GM23338 (cell line): ENCODE data around the gene PEAR1.

ENCODE experiments used
- CREB1 ChIP-seq: fragments of 250-450 bp; sonication (Bioruptor Pico); IDR thresholded peaks from 2 replicates; pipeline ENCODE4 v1.5.0; 2020; ENCODE audit warnings: low read depth, mild to moderate bottlenecking, moderate library complexity
- EZH2 ChIP-seq: fragments of 200-600 bp; sonication (generic); IDR thresholded peaks from one replicate; pipeline ENCODE4 v1.8.0; 2017; ENCODE audit warnings: antibody characterized with exemption, mild to moderate bottlenecking, low read depth; ENCODE audit not compliant: unreplicated experiment
- EZH2phosphoT487 ChIP-seq: fragments of 200-600 bp; sonication (generic); IDR thresholded peaks from one replicate; pipeline ENCODE4 v1.8.1; 2018; ENCODE audit warnings: antibody characterized with exemption; ENCODE audit not compliant: unreplicated experiment
- JUNB ChIP-seq: IDR thresholded peaks from one replicate; pipeline ENCODE4 v1.6.1; 2016; ENCODE audit warnings: antibody characterized with exemption; ENCODE audit not compliant: unreplicated experiment
- NANOG ChIP-seq: IDR thresholded peaks from 2 replicates; pipeline ENCODE4 v1.6.1; 2016; ENCODE audit warnings: antibody characterized with exemption, borderline replicate concordance
- POLR2AphosphoS5 ChIP-seq: IDR thresholded peaks from 2 replicates; pipeline ENCODE4 v1.6.1; 2016; ENCODE audit warnings: antibody characterized with exemption, low read depth
- STAT1 ChIP-seq: IDR thresholded peaks from one replicate; pipeline ENCODE4 v1.6.1; 2016; ENCODE audit warnings: antibody characterized with exemption; ENCODE audit not compliant: unreplicated experiment
- ZNF114 ChIP-seq: fragments of 250-450 bp; sonication (Bioruptor Pico); IDR thresholded peaks from 2 replicates; pipeline ENCODE4 v1.5.0; 2020; ENCODE audit warnings: mild to moderate bottlenecking, moderate library complexity
- ZNF331 ChIP-seq: fragments of 250-450 bp; sonication (Bioruptor Pico); IDR thresholded peaks from 2 replicates; pipeline ENCODE4 v1.5.0; 2020; ENCODE audit warnings: low read depth, mild to moderate bottlenecking, moderate library complexity
- TF ChIP-seq, protein P1 (sequence below), 2 experiments: fragments of 200-600 bp in 1 of 2; sonication (generic) in 1 of 2; conservative IDR thresholded peaks; 2 replicates each; pipeline versions ENCODE4 v1.5.1 to v1.6.1; 2016 to 2017; ENCODE audit warnings: antibody characterized with exemption in 2 of 2, low read depth in 2 of 2, mild to moderate bottlenecking in 2 of 2, moderate library complexity in 1 of 2
- TF ChIP-seq, protein P2 (sequence below): IDR thresholded peaks from one replicate; pipeline ENCODE4 v1.6.1; 2018; ENCODE audit warnings: antibody characterized with exemption; ENCODE audit not compliant: unreplicated experiment
- TF ChIP-seq, protein P3 (sequence below): IDR thresholded peaks from 2 replicates; pipeline ENCODE4 v1.6.1; 2016; ENCODE audit warnings: antibody characterized with exemption
- TF ChIP-seq, protein P4 (sequence below): fragments of 250-450 bp; sonication (Bioruptor Pico); IDR thresholded peaks from 2 replicates; pipeline ENCODE4 v1.5.0; 2020; ENCODE audit warnings: mild to moderate bottlenecking, moderate library complexity

DNA sequence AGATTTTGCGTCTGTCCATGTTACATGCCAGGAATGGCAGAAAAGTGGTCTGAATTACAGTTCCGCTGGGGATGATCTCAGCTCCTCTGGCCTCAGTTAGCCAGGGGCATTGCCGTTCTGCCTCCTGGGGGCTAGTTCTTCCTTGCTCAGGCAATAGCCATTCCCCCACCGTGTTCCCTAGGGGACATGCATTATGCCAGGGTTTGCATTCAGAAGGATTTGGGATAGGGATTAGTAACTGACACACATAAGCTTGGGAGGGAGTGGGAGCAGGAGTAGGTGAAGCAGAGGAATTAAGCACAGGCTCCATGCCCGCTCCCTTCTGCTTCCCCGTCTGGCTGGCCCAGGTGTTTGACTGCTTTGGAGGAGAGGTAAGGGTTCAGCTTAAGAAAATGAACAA, 39.6 kb downstream of the PEAR1 start:
- TF ChIP-seq, protein P1, sequence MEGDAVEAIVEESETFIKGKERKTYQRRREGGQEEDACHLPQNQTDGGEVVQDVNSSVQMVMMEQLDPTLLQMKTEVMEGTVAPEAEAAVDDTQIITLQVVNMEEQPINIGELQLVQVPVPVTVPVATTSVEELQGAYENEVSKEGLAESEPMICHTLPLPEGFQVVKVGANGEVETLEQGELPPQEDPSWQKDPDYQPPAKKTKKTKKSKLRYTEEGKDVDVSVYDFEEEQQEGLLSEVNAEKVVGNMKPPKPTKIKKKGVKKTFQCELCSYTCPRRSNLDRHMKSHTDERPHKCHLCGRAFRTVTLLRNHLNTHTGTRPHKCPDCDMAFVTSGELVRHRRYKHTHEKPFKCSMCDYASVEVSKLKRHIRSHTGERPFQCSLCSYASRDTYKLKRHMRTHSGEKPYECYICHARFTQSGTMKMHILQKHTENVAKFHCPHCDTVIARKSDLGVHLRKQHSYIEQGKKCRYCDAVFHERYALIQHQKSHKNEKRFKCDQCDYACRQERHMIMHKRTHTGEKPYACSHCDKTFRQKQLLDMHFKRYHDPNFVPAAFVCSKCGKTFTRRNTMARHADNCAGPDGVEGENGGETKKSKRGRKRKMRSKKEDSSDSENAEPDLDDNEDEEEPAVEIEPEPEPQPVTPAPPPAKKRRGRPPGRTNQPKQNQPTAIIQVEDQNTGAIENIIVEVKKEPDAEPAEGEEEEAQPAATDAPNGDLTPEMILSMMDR (conservative IDR thresholded peaks at IDR 0.05; ENCODE audit: low read depth in 2 of 2): no peak
- TF ChIP-seq, protein P2, sequence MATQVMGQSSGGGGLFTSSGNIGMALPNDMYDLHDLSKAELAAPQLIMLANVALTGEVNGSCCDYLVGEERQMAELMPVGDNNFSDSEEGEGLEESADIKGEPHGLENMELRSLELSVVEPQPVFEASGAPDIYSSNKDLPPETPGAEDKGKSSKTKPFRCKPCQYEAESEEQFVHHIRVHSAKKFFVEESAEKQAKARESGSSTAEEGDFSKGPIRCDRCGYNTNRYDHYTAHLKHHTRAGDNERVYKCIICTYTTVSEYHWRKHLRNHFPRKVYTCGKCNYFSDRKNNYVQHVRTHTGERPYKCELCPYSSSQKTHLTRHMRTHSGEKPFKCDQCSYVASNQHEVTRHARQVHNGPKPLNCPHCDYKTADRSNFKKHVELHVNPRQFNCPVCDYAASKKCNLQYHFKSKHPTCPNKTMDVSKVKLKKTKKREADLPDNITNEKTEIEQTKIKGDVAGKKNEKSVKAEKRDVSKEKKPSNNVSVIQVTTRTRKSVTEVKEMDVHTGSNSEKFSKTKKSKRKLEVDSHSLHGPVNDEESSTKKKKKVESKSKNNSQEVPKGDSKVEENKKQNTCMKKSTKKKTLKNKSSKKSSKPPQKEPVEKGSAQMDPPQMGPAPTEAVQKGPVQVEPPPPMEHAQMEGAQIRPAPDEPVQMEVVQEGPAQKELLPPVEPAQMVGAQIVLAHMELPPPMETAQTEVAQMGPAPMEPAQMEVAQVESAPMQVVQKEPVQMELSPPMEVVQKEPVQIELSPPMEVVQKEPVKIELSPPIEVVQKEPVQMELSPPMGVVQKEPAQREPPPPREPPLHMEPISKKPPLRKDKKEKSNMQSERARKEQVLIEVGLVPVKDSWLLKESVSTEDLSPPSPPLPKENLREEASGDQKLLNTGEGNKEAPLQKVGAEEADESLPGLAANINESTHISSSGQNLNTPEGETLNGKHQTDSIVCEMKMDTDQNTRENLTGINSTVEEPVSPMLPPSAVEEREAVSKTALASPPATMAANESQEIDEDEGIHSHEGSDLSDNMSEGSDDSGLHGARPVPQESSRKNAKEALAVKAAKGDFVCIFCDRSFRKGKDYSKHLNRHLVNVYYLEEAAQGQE: no peak
- TF ChIP-seq CREB1 (CRISPR knock-in tag) (no peak), POLR2AphosphoS5 (no peak), EZH2phosphoT487 (no peak), EZH2 (no peak), ZNF114 (CRISPR knock-in tag) (no peak), JUNB (no peak), ZNF331 (no peak), NANOG (no peak), STAT1 (no peak)
- TF ChIP-seq, protein P3, sequence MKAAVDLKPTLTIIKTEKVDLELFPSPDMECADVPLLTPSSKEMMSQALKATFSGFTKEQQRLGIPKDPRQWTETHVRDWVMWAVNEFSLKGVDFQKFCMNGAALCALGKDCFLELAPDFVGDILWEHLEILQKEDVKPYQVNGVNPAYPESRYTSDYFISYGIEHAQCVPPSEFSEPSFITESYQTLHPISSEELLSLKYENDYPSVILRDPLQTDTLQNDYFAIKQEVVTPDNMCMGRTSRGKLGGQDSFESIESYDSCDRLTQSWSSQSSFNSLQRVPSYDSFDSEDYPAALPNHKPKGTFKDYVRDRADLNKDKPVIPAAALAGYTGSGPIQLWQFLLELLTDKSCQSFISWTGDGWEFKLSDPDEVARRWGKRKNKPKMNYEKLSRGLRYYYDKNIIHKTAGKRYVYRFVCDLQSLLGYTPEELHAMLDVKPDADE: no peak
- TF ChIP-seq, protein P4, sequence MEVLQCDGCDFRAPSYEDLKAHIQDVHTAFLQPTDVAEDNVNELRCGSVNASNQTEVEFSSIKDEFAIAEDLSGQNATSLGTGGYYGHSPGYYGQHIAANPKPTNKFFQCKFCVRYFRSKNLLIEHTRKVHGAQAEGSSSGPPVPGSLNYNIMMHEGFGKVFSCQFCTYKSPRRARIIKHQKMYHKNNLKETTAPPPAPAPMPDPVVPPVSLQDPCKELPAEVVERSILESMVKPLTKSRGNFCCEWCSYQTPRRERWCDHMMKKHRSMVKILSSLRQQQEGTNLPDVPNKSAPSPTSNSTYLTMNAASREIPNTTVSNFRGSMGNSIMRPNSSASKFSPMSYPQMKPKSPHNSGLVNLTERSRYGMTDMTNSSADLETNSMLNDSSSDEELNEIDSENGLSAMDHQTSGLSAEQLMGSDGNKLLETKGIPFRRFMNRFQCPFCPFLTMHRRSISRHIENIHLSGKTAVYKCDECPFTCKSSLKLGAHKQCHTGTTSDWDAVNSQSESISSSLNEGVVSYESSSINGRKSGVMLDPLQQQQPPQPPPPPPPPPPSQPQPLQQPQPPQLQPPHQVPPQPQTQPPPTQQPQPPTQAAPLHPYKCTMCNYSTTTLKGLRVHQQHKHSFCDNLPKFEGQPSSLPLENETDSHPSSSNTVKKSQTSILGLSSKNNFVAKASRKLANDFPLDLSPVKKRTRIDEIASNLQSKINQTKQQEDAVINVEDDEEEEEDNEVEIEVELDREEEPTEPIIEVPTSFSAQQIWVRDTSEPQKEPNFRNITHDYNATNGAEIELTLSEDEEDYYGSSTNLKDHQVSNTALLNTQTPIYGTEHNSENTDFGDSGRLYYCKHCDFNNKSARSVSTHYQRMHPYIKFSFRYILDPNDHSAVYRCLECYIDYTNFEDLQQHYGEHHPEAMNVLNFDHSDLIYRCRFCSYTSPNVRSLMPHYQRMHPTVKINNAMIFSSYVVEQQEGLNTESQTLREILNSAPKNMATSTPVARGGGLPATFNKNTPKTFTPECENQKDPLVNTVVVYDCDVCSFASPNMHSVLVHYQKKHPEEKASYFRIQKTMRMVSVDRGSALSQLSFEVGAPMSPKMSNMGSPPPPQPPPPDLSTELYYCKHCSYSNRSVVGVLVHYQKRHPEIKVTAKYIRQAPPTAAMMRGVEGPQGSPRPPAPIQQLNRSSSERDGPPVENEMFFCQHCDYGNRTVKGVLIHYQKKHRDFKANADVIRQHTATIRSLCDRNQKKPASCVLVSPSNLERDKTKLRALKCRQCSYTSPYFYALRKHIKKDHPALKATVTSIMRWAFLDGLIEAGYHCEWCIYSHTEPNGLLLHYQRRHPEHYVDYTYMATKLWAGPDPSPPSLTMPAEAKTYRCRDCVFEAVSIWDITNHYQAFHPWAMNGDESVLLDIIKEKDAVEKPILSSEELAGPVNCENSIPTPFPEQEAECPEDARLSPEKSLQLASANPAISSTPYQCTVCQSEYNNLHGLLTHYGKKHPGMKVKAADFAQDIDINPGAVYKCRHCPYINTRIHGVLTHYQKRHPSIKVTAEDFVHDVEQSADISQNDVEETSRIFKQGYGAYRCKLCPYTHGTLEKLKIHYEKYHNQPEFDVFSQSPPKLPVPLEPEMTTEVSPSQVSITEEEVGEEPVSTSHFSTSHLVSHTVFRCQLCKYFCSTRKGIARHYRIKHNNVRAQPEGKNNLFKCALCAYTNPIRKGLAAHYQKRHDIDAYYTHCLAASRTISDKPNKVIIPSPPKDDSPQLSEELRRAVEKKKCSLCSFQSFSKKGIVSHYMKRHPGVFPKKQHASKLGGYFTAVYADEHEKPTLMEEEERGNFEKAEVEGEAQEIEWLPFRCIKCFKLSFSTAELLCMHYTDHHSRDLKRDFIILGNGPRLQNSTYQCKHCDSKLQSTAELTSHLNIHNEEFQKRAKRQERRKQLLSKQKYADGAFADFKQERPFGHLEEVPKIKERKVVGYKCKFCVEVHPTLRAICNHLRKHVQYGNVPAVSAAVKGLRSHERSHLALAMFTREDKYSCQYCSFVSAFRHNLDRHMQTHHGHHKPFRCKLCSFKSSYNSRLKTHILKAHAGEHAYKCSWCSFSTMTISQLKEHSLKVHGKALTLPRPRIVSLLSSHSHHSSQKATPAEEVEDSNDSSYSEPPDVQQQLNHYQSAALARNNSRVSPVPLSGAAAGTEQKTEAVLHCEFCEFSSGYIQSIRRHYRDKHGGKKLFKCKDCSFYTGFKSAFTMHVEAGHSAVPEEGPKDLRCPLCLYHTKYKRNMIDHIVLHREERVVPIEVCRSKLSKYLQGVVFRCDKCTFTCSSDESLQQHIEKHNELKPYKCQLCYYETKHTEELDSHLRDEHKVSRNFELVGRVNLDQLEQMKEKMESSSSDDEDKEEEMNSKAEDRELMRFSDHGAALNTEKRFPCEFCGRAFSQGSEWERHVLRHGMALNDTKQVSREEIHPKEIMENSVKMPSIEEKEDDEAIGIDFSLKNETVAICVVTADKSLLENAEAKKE: no peak
